Hematopoietic multipotent progenitor cell (in vitro differentiated cells): Measurements from ENCODE around the gene PCYT1A. TPM values are rescaled to one million over a fixed set of nuclear protein-coding genes. Genes with fewer than 3 reads are reported as not detected.

ENCODE experiments used
- DNase-seq, 3 donors: peaks; one replicate each; pipeline ENCODE4 v3.0.0-alpha.2; 2011 to 2015; ENCODE audit warnings: low read depth in 2 of 3, low spot score in 2 of 3
- total RNA-seq: library from RNA; depleted of rRNA; stranded (reverse); fragments of >200 nt; gene quantifications from one replicate; pipeline ENCODE4 v1.2.3, GENCODE V29; 2012

The PCYT1A gene
- total RNA-seq, 1 donor, result 57.1 TPM

- DNase-seq, result no peak
These were observed 48.6 kb downstream of the PCYT1A start for GRCh38 chr3:196238612-196239560.

GRCh38 chr3:196237203-196237602 lies 50.3 kb downstream of the PCYT1A start:
- DNase-seq, result no peak

- no peak for DNase-seq
These were observed 51.3 kb downstream of the PCYT1A start for GRCh38 chr3:196236223-196236622.

GRCh38 chr3:196235452-196236122 lies 51.9 kb downstream of the PCYT1A start:
- no peak for DNase-seq

GRCh38 chr3:196232882-196233251 lies 54.7 kb downstream of the PCYT1A start:
- no peak for DNase-seq

- no peak for DNase-seq
These were observed 55.2 kb downstream of the PCYT1A start for GRCh38 chr3:196232154-196232881.

GRCh38 chr3:196227629-196228493 lies 59.7 kb downstream of the PCYT1A start:
- DNase-seq, result no peak

- DNase-seq, result no peak
These were observed 60.4 kb downstream of the PCYT1A start for GRCh38 chr3:196227121-196227561.

GRCh38 chr3:196225763-196226364 lies 61.7 kb downstream of the PCYT1A start:
- no peak for DNase-seq

- DNase-seq, result no peak
These were observed 62.4 kb downstream of the PCYT1A start for GRCh38 chr3:196225086-196225485.

GRCh38 chr3:196222876-196223595 lies 64.5 kb downstream of the PCYT1A start:
- DNase-seq, result no peak

GRCh38 chr3:196220991-196221390 lies 66.5 kb downstream of the PCYT1A start:
- DNase-seq, result no peak

- DNase-seq, result no peak
These were observed 66.9 kb downstream of the PCYT1A start for GRCh38 chr3:196220587-196220986.

GRCh38 chr3:196219970-196220311 lies 67.6 kb downstream of the PCYT1A start:
- no peak for DNase-seq

- DNase-seq, result peak in 2 of 3 donors; percentile 73 to 88
These were observed 68.1 kb downstream of the PCYT1A start for GRCh38 chr3:196219194-196219969.

GRCh38 chr3:196218155-196218712 lies 69.3 kb downstream of the PCYT1A start:
- DNase-seq, result no peak

- no peak for DNase-seq
These were observed 70.0 kb downstream of the PCYT1A start for GRCh38 chr3:196217307-196218154.
